Coronary artery (tissue), 2 donors: Measurements from ENCODE around the gene AHCYL2.
"Not testable (repeated sequence)": the region's sequence is repeated elsewhere in the genome, so short reads cannot be mapped to it uniquely, and the experiment has no call there.

Experiments
- DNase-seq: peaks from one replicate; pipeline ENCODE4 v3.0.0-alpha.2; 2017; ENCODE audit warnings: low spot score
- H3K27ac ChIP-seq, 2 donors: fragments of 200-600 bp; sonication (generic); one replicate each; pipeline ENCODE4 v1.5.1; 2016 to 2019
- H3K4me3 ChIP-seq: fragments of 200-600 bp; sonication (generic); 2 replicates; pipeline ENCODE4 v1.5.1; 2016; ENCODE audit warnings: mild to moderate bottlenecking, moderate library complexity
- TF ChIP-seq, protein P1 (sequence below): fragments of 200-600 bp; sonication (generic); IDR thresholded peaks from one replicate; pipeline ENCODE4 v1.5.1; 2019; ENCODE audit warnings: antibody characterized with exemption

The AHCYL2 gene

DNA sequence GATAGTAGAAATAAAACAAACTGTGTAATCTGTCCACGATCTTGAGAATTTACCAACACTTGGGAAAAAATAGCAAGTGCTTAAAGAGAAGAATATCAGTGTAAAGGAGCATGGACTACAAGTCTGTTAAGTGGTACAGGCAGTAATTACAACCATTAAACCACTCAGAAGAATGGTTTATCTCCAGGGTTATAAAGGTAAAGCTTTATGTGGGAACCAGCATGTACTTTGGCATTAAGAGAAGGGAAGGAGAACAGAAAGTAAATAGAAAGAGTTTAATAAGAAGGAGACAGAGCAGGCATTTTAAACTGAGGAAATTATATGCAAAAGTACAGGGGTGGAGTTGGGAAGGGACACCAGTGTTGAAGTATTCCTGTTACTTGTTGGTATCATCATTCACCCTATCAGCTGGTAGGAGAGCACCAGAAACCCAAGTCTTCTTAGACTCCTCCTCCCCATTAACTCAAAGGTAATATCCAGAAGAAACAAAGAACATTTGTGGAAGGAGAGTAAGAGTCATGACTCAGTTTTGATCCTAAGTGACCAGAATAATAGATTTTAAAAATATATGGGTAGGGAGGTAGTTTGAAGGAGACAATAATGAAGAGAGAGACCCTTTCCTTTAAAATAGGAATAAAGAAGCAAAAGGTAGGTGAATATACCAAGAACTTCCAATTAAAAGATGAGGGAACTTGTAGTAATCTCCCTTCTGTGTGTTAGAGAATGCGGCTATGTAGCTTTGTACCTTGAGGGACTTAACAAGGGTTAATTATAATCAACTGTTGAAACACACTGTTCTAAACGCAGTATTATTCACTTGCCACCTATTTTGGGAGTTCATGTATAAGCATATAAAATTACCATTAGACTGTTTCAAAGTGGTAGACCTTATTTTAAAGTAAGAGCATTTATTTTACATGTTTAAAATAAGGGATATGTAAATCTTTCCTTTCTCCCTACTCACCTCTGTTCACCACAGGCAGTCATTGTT, 117.3 kb downstream of the AHCYL2 start:
- Histone ChIP-seq H3K27ac (no peak overlapping the region), H3K4me3 (no peak overlapping the region)
- no peak for DNase-seq
- TF ChIP-seq, protein P1, sequence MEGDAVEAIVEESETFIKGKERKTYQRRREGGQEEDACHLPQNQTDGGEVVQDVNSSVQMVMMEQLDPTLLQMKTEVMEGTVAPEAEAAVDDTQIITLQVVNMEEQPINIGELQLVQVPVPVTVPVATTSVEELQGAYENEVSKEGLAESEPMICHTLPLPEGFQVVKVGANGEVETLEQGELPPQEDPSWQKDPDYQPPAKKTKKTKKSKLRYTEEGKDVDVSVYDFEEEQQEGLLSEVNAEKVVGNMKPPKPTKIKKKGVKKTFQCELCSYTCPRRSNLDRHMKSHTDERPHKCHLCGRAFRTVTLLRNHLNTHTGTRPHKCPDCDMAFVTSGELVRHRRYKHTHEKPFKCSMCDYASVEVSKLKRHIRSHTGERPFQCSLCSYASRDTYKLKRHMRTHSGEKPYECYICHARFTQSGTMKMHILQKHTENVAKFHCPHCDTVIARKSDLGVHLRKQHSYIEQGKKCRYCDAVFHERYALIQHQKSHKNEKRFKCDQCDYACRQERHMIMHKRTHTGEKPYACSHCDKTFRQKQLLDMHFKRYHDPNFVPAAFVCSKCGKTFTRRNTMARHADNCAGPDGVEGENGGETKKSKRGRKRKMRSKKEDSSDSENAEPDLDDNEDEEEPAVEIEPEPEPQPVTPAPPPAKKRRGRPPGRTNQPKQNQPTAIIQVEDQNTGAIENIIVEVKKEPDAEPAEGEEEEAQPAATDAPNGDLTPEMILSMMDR = no peak

DNA sequence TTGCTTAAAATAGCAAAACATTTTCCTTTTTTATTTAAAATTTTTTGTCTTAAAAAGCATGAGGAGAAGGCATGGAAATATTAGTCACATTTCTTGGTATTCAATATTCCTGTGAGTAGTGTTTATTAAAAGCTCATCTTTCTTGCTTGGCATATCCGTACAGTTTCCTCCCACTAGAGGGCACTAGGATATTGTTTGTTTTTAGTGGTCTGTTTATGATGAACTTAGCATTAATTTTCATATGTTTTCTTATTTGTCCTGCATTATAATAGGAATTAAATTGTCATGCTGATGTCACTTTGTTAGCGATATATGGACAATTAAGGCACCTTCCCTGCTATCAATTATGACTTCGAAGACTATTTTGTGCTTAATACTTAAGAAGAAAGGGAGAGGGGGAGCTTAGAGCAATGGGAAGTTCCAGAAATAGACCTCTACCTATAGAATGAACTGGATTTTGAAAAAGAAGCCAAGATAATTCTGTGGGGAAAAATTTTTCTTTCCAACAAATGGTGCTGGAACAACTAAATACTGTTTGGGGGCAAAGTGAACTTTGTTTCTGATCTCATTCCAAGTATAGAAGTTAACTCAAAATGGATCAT, 118.4 kb downstream of the AHCYL2 start:
- TF ChIP-seq, protein P1 = peak; percentile 49
- DNase-seq = no peak
- Histone ChIP-seq H3K27ac (no peak overlapping the region), H3K4me3 (no peak overlapping the region)

DNA sequence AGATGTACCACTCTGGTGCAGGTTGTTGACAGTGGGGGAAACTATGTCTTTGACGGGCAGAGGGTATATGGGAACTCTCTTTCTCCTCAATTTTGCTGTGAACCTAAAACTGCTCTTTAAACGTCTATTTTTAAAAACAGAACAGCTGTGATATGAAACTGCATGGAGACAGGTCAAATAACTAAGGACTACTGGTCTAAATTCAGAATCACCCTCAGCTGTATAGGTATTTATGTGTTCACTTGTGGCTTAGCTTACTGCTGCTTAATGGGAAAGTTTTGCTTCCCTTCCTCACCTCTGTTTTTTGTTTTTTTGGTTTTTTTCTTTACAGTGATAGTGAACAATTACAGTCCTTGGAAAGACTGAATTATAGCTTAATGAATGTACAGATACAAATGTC, 122.5 kb downstream of the AHCYL2 start:
- TF ChIP-seq, protein P1 = no peak
- H3K27ac ChIP-seq = no peak overlapping the region
- DNase-seq = no peak
- no peak overlapping the region for H3K4me3 ChIP-seq

DNA sequence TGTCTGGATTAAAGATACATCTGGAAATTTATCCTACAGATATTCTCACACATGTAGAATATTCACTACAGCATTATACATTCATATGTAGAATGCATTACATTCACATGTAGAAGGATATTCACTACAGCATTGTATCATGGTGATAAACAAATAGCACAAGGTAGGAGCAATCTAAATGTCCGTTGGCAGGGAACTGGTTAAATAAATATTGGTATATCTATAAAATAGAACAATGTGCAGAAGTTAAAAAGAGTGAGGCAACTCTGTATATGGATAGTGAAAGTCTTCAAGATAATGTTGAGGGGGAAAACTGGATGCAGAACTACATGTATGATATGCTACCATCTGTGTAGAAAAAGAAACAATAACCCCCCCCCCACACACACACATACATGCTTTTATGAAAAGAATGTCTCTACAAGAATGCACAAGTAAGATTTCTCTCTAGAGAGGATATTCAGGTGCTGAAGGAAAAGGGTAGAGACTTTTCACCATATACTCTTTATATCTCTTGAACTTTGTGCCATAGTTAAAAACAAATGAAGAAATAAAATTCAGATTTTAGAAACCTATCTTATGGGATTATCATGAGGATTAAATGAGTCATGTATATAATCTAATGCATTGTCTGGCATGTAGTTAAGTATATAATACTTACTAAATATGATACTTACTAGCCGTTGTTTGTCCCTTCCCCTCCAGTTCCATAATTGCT, 123.4 kb downstream of the AHCYL2 start:
- no peak for DNase-seq
- no peak overlapping the region for H3K4me3 ChIP-seq
- TF ChIP-seq, protein P1 = no peak
- no peak overlapping the region for H3K27ac ChIP-seq

DNA sequence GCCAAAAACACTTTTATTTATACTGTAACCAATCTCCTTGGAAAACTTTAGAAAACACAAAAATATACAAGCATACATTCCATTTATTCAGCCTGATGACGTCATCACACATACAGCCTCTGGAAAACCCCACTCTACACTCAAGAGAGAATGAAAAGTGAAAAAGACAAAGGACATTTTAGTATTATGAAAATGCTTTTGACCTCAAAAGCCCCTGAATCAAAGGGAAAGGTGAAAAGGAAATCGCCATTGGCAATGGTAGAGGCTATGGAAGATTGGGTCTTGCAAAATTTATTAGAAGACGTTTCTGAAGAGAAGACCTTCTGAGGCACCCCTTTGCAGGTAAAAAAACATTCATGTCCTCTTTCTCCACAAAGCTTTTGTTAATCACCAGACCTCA, 126.5 kb downstream of the AHCYL2 start:
- no peak overlapping the region for H3K4me3 ChIP-seq
- H3K27ac ChIP-seq = no peak overlapping the region
- TF ChIP-seq, protein P1 = no peak
- DNase-seq = no peak

DNA sequence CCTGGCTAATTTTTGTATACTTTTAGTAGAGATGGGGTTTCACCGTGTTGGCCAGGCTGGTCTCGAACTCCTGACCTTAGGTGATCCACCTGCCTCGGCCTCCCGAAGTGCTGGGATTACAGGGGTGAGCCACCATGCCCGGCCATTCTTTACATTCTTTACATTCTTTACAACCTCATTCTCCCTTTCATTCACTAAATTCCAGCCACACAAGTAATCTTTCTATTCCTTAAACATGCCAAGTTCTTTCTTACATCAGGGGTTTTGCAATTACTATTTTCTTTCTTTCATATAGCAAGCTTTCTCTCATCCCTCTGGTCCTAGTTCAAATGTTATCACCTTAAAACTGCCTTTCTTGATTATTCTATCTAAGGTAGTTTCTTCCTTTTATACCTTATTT, 128.3 kb downstream of the AHCYL2 start:
- not testable (repeated sequence) for DNase-seq, H3K4me3 ChIP-seq, H3K27ac ChIP-seq

DNA sequence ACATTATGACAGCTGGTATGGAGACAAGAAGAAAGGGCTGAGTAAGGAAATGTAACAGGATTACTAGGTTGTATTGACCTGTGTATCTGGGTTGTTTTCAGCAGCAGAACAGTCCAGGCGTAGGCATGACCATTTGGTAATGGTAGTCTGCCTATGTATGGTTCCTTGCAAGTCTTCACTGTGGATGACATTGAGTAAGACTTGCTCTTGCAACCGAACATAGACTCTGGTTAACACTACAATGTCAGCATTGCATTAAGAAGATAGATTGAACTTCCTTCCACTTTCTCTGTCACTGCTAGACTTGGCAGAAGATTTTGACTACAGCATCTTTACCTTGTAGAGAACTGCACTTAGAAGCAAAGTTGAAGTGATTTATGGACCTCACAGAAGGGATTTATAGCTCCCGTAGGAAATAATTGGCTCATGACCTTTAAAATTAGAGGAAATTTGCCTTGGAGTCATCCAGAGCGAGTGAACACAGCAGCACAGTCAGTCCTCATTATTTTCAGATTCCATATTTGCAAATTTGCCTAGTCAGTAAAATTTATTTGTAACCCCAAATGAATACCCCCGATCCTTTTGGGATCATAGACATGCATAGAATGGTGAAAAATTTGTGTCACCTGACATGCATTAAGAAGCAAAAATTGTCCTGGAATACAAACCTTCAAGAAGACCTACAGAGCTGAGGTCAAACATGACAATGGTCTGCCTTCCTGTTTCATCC, 129.8 kb downstream of the AHCYL2 start:
- H3K4me3 ChIP-seq = no peak overlapping the region
- no peak overlapping the region for H3K27ac ChIP-seq
- DNase-seq = no peak
- TF ChIP-seq, protein P1 = no peak
